T-helper 22 cell (primary cell): Measurements from ENCODE around the gene CD209.
"Not testable (repeated sequence)": the region's sequence is repeated elsewhere in the genome, so short reads cannot be mapped to it uniquely, and the experiment has no call there.

Experiments used
- DNase-seq: peaks from one replicate; pipeline ENCODE4 v3.0.0-alpha.2; 2020; ENCODE audit warnings: low read depth

Gene CD209

DNA sequence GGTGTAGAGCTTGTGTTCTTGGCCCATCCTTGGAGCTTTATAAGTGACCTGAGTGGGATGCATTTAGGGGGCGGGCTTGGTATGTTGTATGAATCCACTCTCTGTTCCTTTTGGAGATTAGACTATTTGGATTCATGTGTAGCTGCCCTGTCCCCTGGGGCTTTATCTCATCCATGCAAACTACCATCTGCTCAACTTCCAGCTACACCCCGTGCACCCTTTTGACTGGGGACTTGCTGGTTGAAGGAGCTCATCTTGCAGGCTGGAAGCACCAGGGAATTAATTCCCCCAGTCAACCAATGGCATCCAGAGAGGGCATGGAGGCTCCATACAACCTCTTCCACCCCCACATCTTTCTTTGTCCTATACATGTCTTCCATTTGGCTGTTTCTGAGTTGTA, 21.8 kb upstream of the CD209 start:
- no peak for DNase-seq

DNA sequence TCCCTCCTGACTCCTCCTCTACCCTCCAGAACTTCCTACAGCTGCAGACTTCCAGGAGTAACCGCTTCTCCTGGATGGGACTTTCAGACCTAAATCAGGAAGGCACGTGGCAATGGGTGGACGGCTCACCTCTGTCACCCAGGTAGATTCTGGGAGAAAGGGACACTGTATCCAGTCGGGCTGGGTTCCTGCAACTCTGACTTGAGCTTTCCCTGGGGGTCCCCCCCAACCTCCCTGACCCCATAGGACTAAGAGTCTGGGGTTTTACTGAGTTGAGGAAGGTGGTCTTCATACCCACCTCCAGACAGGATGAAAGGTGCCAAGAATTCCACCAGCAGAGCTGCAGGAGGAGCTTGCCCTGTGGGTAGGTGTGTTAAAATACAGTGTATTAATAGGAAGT, 20.2 kb upstream of the CD209 start:
- no peak for DNase-seq

DNA sequence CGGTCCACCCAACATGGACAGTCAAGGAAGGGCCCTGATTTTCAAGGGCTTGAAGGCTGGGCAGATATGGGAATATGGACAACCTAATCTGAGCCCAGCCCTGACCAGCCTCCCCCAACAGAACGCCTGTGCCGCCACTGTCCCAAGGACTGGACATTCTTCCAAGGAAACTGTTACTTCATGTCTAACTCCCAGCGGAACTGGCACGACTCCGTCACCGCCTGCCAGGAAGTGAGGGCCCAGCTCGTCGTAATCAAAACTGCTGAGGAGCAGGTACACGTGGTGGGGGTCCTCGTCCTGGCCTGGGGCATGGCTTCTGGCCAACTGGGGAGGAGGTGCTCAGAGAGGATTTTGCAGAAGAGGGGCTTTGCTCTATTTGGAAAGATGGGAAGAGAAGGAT, 19.2 kb upstream of the CD209 start:
- no peak for DNase-seq

DNA sequence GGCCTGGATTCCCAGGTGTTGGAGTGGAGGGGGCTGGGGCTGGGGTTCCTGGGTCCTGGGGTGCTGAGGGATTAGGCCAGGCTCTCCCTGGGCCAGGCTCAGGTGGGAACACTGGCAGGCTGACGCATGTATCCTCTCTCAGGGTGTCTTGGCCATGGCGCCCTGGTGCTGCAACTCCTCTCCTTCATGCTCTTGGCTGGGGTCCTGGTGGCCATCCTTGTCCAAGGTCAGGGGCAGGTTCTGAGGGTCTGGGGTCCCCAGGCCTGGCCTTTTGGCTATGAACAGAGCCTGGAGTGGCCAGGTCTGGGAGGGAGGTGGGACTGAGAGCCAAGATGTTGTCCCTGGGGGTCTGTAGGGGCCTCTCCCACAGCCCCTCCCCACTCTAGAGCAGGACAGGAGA, 17.7 kb upstream of the CD209 start:
- not testable (repeated sequence) for DNase-seq

DNA sequence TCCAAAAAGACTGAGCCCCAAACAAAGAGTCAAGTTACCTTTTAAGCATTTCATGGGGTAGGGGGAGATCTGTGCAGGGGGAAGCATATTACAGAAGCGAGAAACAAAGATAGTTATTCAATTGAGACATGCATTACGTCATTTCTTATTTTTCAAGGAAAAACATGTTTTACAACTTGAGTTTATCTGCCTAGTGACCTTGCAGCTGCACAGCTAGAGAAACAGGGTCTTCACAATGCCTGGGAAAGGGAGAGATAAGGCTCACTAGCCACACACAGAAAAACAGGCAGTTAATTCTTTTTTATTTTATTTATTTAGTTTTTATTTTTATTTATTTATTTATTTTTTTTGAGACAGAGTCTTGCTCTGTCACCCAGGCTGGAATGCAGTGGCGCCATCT, 16.8 kb upstream of the CD209 start:
- not testable (repeated sequence) for DNase-seq

DNA sequence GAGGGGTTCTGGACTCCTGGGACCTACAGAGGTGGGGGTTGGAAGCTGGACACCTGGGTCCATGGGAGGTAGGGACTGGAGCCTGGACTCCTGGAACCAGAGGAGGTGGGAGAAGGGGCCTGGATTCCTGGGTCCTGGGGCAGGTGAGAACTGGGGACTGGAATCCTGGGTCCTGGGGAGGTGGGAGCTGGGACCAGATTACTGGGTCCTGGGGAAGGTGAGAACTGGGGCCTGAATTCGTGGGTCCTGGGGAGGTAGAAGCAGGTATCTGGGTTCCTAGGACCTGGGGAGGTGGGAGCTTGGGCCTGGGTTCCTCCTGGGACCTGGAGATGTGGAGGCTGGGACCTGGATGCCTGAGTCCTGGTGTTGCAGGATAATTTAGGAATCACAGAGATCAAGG, 16.4 kb upstream of the CD209 start:
- DNase-seq: no peak

DNA sequence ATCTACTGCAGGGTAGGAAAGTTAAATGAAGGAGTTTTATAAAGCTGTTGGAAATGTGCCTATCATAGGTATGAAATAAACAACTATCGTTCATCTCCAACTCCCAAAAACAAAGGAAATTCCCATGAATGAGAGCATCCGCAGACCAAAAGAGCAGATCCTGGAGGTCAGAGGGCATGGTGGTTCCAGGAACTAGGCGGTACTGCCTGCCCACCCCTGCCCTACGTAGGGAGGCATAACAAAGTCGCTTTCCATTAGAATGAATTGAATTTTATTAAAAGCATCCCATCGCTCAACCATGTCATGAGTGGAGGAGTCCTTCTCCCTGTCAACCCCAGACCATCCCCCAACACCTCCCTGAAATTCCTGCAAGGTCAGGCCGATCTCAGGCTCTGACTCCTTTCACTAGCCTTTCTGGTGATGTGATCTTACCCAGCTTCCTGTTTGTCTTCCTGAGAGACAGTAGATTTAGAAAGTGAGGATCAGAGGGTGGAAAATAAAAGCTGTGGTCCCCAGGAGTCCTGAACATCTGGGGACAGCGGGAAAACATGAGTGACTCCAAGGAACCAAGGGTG, 15.5 kb upstream of the CD209 start, which contains the start of gene CLEC4M:
Gene CLEC4M, plus strand, starts transcription at position 525 of the 575 bp plus-strand sequence. Its CDS starts 24 bp downstream, at position 549.
- DNase-seq: no peak

DNA sequence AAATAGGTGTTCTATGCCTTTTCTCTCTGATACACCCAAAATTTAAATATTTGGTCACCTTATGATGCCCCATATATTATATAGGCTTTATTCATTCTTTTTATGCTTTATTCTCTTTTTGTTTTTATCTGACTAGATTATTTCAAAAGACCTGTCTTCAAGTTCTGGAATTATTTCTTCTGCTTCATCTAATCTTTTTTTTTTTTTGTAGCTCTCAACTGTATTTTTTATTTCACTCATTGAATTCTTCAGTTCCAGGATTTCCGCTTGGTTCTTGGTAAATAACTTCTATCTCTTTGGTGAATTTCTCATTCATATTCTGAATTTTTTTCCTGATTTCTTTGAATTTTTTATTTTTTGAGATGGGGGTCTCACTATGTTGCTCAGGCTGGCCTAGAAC, 11.8 kb upstream of the CD209 start:
- DNase-seq: no peak

DNA sequence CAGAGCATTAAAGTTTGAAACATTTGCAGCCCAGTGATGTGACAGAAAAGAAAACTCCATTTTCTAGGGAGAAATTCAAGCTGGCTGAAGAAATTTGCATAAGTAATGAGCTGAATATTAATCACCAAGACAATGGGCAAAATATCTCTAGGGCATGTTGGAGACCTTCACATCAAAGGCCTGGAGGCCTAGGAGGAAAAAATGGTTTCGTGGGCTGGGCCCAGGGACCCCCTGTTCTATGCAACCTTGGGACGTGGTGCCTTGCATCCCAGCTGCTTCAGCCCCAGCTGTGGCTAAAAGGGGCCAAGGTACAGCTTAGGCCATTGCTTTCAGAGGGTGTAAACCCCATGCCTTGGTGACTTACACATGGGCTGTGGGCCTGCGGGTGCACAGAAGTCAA, 10.0 kb upstream of the CD209 start:
- DNase-seq: no peak

DNA sequence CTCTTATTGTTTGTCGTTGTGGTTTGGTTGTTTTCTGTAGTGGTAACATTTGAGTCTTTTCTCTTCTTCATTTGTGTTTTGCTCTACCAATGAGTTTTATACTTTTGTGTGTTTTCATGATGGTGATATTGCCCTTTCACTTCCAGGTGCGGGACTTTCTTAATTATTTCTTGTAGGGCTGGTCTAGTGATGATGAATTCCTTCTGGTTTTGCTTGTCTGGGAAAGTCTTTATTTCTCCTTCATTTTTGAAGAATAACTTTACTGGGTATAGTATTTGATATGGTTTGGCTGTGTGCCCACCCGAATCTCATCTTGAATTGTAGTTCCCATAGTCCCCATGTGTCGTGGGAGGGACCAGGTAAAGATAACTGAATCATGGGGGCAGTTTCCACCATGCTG, 8.9 kb upstream of the CD209 start:
- DNase-seq: no peak

DNA sequence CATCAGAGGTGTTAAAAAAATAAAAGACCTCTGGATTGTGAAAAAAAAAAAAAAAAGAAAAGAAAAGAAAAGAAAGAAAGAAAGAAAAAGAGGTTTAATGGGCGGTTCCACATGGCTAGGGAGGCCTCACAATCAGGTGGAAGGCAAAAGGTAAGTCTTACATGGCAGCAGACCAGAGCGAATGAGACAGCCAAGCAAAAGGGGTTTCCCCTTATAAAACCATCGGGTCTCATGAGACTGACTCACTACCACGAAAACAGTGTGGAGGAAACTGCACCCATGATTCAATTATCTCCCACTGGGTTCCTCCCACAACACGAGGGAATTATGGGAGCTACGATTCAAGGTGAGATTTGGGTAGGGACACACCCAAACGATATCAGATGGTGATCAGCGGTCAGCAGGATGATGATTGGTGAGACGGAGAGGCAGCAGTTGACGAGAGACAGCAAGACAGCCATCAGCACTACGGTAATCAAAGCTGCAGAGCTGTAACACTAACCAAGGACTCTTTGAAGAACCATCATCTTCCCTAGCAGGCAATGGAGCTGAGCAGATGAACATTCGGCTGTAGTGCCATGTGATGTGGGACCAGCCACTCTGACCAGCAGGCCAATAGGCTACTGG, 3.9 kb upstream of the CD209 start:
- DNase-seq: no peak

DNA sequence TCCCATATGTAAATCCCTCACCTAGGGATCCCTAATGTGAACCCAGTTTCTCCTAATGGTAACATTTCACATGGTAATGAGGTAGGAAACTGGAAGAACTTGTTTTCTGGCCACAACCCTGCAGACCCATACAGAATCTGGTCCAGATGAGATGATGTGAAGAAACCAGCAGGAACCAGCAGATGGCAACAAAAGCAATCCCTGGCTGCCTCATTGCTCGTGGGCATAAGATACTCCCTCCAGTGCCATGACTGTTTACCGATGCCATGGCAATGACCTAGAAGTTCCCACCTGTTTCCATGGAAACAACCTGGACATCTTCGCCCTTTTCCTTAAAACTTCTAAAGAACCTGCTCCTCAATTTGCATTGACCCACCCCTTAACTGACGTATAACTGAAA, 1.4 kb upstream of the CD209 start:
- no peak for DNase-seq

DNA sequence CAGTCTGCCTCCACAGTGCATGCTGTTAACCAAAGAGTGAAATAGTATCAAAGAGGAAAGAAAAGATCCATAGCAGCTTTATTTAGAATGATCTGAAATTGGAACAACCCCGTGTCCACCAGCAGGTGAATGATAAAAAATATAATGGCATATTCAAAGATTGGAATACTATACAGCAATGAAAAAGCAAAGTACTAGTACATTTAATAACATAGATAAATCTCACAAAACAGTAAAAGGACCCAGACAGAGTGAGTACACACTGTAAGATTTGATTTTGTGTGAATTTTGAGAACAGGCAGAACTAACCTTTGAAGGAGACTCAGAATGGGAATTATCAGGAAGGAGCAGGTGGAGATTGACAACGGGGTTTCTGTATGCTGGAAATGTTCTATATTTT, 837 bp upstream of the CD209 start:
- DNase-seq: no peak

DNA sequence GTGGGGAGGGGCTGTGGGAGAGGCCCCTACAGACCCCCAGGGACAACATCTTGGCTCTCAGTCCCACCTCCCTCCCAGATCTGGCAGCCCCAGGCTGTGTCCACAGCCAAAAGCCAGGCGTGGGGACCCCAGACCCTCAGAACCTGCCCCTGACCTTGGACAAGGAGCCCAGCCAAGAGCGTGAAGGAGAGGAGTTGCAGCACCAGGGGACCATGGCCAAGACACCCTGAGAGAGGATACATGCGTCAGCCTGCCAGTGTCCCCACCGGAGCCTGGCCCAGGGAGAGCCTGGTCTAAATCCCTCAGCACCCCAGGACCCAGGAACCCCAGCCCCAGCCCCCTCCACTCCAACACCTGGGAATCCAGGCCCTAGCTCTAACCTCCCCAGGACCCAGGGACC, 1.0 kb downstream of the CD209 start:
- not testable (repeated sequence) for DNase-seq

DNA sequence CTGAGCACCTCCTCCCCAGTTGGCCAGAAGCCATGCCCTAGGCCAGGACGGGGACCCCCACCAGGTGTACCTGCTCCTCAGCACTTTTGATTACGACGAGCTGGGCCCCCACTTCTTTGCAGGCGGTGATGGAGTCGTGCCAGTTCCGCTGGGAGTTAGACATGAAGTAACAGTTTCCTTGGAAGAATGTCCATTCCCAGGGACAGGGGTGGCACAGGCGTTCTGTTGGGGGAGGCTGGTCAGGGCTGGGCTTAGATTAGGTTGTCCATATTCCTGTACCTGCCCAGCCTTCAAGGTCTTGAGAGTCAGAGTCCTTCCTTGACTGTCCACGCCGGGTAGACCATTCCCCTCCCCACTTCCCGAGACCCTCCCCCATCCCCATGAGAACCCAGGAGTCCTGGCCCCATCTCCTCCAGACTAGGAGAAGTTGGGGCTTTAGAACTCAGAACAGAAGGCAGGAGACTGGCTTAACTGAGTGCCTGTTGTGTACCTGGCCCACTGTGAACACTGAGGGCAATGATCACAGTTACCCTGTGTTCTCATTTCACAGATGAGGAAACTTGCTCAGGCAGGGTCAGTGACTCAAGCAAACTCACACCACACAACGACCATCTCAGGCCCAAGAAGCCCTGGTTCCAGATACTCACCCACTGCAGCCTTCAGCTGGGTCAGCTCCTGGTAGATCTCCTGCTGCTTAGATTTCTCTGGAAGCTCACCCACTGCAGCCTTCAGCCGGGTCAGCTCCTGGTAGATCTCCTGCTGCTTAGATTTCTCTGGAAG, 2.3 kb downstream of the CD209 start:
- DNase-seq: no peak

DNA sequence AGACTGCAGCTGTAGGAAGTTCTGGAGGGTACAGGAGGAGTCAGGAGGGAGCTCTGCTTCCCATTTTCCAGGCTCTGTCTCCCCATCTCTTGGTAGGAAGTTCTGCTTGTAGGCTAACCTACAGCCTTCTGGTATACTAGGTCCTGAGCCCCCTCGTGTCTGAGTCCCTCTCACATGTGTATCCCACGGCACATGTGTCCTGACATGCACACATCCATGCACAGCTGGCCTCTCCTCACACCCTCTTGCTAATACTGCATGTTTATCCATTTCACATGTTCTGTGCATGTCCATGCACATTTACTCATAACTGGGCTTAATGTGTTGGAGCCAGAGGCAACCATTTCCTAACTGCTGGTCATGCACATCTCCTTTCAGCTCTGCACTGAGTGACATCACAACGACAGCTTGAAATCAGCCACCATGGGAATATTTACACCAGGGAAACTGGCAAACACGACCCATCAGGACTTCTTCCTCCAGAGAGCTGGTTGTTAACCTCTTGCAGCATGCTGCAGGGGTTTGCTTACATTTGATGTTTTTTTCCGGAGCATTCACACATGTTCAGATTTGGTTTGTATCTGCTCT, 3.0 kb downstream of the CD209 start:
- DNase-seq: no peak

DNA sequence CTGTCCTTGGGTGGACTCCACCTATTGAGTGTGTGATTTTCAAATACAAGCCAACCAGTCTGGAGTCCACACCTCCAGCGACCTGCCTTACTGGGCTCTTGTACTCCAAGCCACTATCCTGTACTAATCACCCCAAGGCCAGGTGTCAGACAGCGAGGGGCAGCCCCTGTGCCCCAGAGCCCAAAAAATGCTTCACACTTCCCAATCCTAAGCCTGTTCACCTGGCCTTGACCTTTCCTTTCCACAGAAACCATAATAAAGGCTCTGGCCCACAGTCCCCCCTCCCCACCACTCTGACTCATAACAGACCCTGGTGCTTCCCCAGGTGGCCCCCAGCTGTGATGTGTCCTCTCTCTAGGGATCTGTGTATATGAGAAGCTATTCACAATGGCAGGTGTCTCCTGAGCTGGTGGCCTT, 3.9 kb downstream of the CD209 start:
- no peak for DNase-seq

DNA sequence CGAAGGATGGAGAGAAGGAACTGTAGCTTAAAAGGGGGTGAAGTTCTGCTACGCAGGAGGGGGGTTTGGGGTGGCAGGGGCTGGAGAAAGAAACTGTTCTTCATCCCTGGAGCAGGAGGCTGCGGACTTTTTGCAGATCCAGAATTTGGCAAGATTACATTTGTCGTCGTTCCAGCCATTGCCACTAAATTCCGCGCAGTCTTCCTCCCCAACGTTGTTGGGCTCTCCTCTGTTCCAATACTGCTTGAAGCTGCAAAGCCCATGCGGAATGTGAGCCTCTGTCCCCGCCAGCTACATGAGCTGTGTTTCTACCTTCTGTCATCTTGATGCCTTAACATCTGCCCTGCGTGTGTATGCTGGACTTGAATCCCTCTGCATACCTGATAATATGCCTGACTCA, 4.3 kb downstream of the CD209 start:
- DNase-seq: no peak

DNA sequence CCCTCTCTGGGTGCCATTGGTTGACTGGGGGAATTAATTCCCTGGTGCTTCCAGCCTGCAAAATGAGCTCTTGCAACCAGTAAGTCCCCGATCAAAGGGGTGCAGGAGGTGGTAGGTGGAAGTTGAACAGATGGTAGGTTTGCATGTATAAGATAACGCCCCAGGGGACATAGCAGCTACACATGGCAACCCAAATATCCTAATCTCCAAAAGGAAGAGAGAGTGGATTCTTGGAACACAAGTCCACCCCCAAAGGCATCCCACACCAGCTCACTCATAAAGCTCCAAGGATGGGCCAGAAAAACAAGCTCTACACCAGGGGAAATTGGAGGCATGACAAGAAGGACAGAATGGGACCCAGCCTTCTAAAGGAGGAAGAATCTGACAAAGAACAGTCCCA, 4.8 kb downstream of the CD209 start:
- no peak for DNase-seq

DNA sequence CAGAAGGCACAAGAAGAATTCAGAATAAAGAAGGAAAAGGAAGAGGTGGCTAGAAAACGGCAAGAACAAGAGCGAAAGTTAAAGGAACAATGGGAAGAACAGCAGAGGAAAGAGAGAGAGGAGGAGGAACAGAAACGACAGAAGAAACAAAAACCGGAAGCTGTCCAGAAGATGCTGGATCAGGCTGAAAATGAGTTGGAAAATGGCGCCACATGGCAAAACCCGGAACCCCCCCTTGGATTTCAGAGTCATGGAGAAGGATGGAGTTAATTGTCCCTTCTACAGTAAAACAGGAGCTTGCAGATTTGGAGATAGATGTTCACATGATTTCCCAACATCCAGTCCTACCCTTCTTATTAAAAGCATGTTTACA, 6.7 kb downstream of the CD209 start:
- no peak for DNase-seq

DNA sequence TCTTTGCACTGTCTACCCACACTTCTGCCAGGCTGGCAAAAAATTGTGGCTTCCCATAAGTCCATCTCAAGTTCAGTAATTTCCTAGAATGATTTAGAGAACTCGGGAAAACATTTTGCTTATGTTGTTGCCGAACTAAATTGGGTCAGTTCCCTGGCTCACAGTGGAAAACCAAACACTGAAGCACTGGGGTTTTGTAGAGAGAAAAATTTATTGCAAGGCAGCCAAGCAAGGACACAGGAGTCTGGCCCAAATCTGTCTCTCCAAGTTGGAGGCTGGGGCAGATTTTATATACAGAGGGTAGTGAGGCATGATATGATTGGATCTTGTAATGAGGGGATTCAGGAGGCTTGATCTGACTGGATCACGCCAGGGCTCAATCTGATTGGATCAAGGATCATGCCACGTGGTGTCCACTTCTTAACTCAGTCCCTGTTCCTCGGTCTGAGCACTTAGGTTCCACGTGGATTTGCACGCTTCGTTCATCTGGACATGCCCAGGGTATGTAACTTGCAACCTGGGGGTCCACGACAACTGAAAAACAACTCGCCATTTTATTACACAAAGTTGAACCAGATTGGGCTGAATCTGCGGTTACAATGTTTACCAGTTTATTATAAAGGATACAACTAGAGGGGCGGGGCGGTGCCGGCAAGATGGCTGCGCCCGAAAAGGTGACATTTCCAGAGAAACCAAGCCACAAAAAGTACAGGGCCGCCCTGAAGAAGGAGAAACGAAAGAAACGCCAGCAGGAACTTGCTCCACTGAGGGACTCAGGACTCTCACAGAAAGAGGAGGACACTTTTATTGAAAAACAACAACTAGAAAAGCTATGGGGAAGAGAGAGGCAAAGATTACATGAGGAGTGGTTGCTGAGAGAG, 7.3 kb downstream of the CD209 start:
- no peak for DNase-seq

DNA sequence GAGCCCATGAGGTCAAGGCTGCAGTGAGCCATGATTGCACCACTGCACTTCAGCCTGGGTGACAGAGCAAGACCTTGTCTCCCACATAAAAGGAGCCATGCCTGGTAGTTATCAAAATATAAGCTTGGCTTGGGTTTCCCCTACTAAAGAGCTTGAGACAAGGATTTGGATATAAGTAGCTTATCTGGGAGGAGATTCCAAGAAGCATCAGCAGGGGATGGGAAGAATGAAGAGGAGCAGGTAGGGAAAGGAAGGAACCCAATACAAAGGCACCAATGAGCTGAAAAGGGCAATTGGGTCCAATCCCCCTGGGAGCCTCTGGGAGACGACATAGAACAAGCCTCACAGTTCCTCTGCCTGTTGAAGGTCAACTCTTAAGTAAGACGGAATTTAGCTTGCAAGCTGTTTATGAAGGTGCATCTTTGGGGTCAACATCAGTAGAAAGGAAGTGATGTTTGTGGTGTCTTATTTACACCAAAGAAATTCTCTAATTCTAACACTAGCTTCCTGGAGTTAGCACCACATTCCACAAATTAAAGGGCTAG, 8.1 kb downstream of the CD209 start:
- no peak for DNase-seq
